IPS DF 4.7 (cell line): ENCODE results near the gene PKP1.
"Not testable (repeated sequence)": the region's sequence is repeated elsewhere in the genome, so short reads cannot be mapped to it uniquely, and the experiment has no call there.

Source experiments
- DNase-seq: peaks from one replicate; pipeline ENCODE4 v3.0.0-alpha.2; 2013; ENCODE audit warnings: low spot score; ENCODE audit errors: extremely low read depth

The PKP1 gene, protein sequence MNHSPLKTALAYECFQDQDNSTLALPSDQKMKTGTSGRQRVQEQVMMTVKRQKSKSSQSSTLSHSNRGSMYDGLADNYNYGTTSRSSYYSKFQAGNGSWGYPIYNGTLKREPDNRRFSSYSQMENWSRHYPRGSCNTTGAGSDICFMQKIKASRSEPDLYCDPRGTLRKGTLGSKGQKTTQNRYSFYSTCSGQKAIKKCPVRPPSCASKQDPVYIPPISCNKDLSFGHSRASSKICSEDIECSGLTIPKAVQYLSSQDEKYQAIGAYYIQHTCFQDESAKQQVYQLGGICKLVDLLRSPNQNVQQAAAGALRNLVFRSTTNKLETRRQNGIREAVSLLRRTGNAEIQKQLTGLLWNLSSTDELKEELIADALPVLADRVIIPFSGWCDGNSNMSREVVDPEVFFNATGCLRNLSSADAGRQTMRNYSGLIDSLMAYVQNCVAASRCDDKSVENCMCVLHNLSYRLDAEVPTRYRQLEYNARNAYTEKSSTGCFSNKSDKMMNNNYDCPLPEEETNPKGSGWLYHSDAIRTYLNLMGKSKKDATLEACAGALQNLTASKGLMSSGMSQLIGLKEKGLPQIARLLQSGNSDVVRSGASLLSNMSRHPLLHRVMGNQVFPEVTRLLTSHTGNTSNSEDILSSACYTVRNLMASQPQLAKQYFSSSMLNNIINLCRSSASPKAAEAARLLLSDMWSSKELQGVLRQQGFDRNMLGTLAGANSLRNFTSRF

GRCh38 chr1:201282931-201283829, at the start of gene PKP1:
TSS of gene PKP1 (plus strand) at chr1:201283506. CDS start at chr1:201283703, 197 bp downstream.
- DNase-seq, result no peak

- DNase-seq, result not testable (repeated sequence)
Measured at GRCh38 chr1:201239646-201240045, 43.7 kb upstream of the PKP1 start.

DNA sequence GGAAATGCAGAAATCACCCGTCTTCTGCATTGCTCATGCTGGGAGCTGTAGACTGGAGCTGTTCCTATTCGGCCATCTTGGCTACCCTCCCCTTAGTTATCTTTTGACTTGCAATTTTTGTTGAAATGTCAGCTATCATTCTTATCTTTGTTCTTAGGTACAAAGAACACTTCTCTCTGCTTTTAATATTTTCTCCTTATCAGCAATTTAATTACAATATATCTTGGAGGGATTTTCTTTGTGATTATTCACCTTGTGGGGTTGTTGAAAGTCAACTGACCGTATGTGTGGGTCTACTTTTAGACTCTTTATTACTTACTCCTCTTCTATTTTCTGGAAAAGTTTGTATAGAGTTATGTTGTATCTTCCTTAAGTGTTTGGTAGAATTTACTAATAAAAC, 43.1 kb upstream of the PKP1 start:
- DNase-seq, result no peak

GRCh38 chr1:201241736-201242135, 41.6 kb upstream of the PKP1 start:
- no peak for DNase-seq

- no peak for DNase-seq
Measured at GRCh38 chr1:201245082-201245481, 38.2 kb upstream of the PKP1 start.

- no peak for DNase-seq
Measured at GRCh38 chr1:201248721-201249559, 34.4 kb upstream of the PKP1 start.

- DNase-seq, result no peak
Measured at GRCh38 chr1:201250326-201251011, 32.8 kb upstream of the PKP1 start.

DNA sequence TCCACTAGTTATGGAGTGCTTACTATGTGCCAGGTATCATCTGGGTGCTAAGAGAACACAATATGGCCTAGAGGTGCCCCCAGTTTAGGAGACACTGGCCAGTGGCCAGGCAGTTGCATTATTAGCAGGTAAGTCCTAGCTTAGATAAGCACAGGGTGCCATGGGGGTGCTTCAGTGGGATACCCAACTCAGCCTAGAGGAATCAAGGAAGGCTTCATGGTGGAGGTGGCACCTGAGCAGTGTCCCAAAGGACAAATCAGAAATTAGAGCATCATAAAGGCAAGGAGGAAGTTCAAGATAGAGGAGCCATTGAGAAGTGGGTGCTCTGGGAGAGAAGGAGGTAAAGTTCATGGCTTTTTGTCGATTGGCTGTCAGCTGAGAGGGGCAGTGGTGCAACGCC, 31.9 kb upstream of the PKP1 start:
- no peak for DNase-seq

DNA sequence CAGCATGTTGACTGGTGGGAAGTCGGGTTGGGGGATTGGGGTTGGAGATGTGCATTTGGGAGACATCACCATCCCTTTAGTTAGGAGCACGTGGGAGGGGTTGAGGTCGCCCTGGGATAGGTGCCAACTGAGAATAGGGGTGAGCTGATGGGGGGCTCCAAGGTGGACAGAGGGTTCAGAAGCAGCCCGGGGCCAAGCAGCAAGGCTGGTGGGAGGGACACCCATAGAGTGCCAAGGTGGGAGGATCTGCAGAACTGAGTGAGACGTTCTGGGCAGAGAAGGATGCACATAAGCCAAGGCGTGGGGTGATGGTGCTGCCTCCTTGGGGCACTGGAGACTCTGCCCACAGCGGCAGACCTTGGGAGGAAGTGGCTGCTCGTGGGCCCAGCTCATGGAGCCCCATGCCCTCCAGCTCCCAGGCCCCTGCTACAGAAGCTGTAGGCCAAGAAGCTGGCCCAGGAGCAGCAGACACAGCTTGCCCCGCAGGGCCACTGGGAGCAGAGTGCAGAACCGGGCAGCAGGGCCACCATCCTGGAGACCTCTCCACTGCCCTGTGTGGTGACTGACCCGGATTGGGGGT, 31.4 kb upstream of the PKP1 start:
- DNase-seq, result no peak

GRCh38 chr1:201252944-201253371, 30.3 kb upstream of the PKP1 start:
- DNase-seq, result no peak

DNA sequence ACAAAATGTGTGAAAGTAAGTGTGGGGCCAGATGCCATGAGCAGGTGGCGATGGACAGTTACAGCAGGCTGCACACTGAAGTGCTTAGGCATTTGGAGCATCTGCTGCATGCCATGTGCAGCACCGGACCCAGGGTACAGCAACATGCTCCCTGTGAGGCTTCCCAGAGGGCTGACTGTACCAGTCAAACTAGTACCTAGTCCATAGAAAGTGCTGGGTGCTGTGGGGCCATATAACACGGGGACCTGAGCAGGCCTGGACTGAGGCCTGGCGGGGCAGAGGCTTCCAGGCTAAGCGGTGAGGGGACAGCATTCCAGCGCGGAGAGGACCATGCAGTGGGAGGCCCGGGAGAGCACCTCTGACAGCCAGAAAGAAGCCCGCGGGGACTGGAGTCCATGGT, 29.9 kb upstream of the PKP1 start:
- no peak for DNase-seq

DNA sequence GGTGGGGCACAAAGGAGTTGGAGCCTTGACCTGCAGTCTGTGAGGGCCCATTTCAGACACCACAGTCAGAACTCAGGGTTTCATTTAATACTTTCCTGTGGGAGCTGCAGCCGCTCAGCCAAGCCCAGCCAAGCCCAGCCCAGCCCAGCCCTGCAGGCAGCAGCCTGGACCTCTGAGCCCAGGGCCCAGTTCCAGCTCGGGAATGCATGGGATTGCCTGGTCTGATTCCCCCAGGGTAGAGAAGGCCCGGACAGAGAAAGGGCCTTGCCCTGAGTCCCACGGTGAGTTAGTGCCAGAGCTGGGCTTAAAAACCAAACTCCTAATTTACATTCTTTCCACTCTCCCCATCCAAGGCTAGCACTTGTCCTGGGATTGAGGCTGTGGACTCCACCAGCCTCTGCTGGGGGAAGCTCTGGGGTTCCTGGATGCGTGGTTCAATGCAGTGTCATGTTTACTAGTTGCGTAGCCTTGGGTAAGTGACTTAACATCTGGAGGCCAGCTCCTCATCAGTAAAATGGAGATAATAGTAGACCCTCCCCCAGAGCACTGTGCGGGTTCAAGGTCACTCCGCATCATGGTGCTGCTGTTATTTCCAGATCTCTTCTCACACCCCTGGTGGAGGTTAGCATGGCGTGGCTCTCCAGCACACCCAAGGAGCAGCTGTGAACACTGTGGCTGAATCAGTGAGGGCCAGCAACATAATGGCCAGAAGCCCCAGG, 29.2 kb upstream of the PKP1 start:
- no peak for DNase-seq

GRCh38 chr1:201254625-201255478, 28.5 kb upstream of the PKP1 start:
- DNase-seq, result no peak

GRCh38 chr1:201255479-201256362, 27.6 kb upstream of the PKP1 start:
- DNase-seq, result no peak

- DNase-seq, result not testable (repeated sequence)
Measured at GRCh38 chr1:201258132-201258531, 25.2 kb upstream of the PKP1 start.

- no peak for DNase-seq
Measured at GRCh38 chr1:201258763-201259230, 24.5 kb upstream of the PKP1 start.
